Fibroblast of villous mesenchyme (primary cell): ENCODE measurements around the gene EPHA6. TPM values are rescaled to one million over a fixed set of nuclear protein-coding genes. Genes with fewer than 3 reads are reported as not detected.
A peak's percentile ranks its signal among the peaks of the same experiment; 100 is the strongest.

Source experiments
- DNase-seq: peaks from one replicate; pipeline ENCODE4 v3.0.0-alpha.2; 2010; ENCODE audit warnings: low read depth
- H3K4me3 ChIP-seq: 2 replicates; pipeline ENCODE4 v1.5.1; 2011; ENCODE audit warnings: low read depth, mild to moderate bottlenecking, low read length
- CTCF ChIP-seq: IDR thresholded peaks from 2 replicates; pipeline ENCODE4 v1.5.1; 2012; ENCODE audit warnings: low read depth, mild to moderate bottlenecking, low read length; ENCODE audit not compliant: insufficient read depth
- total RNA-seq: library from RNA; depleted of rRNA; stranded (reverse); fragments of >200 nt; gene quantifications from 2 replicates; pipeline ENCODE4 v1.2.3, GENCODE V29; 2012

Gene EPHA6
- total RNA-seq, 1 donor = 1.7 TPM

GRCh38 chr3:97059168-97059567 lies 244.8 kb downstream of the EPHA6 start:
- no peak overlapping the region for H3K4me3 ChIP-seq
- no peak for TF ChIP-seq CTCF
- DNase-seq = no peak

DNA sequence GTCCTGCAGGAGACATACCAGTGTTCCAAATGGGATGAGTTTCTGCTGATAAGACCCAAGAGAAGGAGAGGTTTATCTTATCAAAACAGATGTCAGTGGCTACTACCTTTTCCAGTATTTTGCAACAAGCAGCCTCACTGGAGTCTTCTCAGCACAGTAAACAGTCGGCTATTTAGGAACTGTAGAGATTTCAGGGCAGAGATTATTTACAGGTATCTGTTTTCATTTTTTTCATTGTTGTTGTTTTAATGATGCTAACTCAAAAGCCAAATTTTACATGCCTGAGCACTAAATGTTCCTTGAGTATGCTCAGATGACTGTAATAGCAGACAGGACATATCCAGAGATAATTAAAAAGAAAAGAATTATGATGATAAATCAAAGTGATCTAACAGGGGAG lies 252.1 kb downstream of the EPHA6 start:
- TF ChIP-seq CTCF = no peak
- DNase-seq = no peak
- H3K4me3 ChIP-seq = no peak overlapping the region

GRCh38 chr3:97070302-97070701 lies 255.9 kb downstream of the EPHA6 start:
- DNase-seq = no peak
- TF ChIP-seq CTCF = no peak
- no peak overlapping the region for H3K4me3 ChIP-seq

DNA sequence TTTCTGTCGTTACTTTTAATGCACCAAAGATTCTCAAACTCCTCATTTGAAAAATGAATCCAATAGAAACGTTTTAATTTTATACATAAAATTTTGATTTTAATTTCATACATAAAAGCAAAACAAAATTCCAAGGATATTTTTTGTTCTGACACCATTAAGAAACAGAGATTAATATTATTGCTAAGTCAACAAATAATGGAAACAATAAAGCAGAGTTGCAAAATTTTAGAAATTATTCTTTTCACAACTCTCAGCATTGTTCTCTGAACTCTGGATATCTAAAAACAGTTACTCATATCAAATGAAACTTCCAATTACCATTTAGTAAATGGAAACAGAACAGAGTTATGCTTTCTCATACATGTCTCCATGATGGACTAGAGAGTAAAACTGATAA lies 260.2 kb downstream of the EPHA6 start:
- TF ChIP-seq CTCF = no peak
- no peak overlapping the region for H3K4me3 ChIP-seq
- no peak for DNase-seq

GRCh38 chr3:97076673-97077072 lies 262.3 kb downstream of the EPHA6 start:
- DNase-seq = no peak
- no peak overlapping the region for H3K4me3 ChIP-seq
- TF ChIP-seq CTCF = no peak

GRCh38 chr3:97089621-97090020 lies 275.2 kb downstream of the EPHA6 start:
- H3K4me3 ChIP-seq = no peak overlapping the region
- peak; percentile 25 for DNase-seq
- no peak for TF ChIP-seq CTCF

DNA sequence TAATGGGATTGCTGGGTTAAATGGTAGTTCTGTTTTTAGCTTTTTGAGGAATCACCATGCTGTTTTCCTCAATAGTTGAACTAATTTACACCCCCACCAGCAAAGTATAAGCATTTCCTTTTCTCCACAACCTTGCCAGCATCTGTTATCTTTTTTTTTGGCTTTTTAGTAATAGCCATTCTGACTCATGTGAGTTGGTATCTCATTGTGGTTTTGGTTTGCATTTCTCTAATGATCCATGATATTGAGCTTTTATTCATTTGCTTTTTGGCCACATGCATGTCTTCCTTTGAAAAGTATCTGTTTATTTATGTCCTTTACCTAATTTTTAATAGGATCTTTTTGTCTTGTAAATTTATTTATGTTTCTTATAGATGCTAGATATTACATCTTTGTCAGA lies 288.2 kb downstream of the EPHA6 start:
- no peak overlapping the region for H3K4me3 ChIP-seq
- no peak for DNase-seq
- TF ChIP-seq CTCF = no peak
